ENCODE measurements around the gene FOXF1.

The FOXF1 gene

DNA sequence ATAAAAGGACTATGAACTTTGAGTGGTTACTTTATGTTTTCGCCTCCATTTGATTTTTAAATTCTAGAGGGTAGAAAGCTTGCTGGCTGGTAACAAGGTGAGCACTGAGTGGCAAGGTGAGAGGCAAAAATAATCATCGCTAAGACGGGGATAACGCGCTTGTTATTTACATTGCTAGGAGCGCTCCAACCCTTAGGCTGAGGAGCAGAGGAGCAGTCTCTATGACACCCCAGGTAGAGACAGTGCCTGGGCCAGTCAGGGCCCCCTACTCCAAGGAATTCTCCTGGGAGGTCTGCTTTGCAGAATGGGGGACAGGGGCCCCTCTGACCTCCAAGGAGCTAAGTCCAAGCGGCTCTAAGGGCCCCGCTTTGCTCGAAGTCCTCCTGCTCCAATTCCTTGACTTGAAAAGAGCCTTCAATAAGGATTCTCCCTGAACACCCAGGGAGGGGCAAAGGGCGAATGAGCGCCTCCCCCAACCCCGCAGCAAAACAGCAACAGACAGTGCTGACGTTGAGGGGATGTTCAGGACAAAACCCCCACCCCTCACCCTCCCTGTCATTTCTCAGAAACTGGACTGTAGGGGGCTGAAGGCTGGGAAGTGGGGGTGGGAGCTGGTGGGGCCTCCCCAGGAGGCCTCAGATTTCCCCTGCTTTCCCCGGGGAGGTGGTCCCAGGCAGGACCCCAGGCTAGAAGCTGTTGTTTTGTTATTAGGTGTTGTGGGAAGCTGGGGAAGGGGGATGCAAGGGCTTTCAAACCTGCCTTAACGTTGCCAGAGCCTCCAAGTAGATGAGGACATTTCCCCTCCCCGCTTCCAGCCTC lies 10.2 kb upstream of the FOXF1 start:
- H3K4me3 ChIP-seq (ENCODE audit: low read depth, low read length), result no peak overlapping the region
- TF ChIP-seq, protein P1, sequence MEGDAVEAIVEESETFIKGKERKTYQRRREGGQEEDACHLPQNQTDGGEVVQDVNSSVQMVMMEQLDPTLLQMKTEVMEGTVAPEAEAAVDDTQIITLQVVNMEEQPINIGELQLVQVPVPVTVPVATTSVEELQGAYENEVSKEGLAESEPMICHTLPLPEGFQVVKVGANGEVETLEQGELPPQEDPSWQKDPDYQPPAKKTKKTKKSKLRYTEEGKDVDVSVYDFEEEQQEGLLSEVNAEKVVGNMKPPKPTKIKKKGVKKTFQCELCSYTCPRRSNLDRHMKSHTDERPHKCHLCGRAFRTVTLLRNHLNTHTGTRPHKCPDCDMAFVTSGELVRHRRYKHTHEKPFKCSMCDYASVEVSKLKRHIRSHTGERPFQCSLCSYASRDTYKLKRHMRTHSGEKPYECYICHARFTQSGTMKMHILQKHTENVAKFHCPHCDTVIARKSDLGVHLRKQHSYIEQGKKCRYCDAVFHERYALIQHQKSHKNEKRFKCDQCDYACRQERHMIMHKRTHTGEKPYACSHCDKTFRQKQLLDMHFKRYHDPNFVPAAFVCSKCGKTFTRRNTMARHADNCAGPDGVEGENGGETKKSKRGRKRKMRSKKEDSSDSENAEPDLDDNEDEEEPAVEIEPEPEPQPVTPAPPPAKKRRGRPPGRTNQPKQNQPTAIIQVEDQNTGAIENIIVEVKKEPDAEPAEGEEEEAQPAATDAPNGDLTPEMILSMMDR (IDR thresholded peaks at IDR 0.05; ENCODE audit: low read depth, low read length, missing control alignments), result no peak
- no peak for DNase-seq (ENCODE audit: low read depth)

- DNase-seq (ENCODE audit: low read depth), result no peak
- TF ChIP-seq, protein P1 (IDR thresholded peaks at IDR 0.05; ENCODE audit: low read depth, low read length, missing control alignments), result no peak
Observed at GRCh38 chr16:86500708-86501510, 9.4 kb upstream of the FOXF1 start.

GRCh38 chr16:86501989-86502855 lies 8.1 kb upstream of the FOXF1 start:
- no peak overlapping the region for H3K4me3 ChIP-seq (ENCODE audit: low read depth, low read length)
- no peak for DNase-seq (ENCODE audit: low read depth)
- TF ChIP-seq, protein P1 (IDR thresholded peaks at IDR 0.05; ENCODE audit: low read depth, low read length, missing control alignments), result no peak

More at GRCh38 chr16:86500708-86501510, 9.4 kb upstream of the FOXF1 start:
- H3K4me3 ChIP-seq (ENCODE audit: low read depth, low read length), result no peak overlapping the region

GRCh38 chr16:86502856-86503748 lies 7.2 kb upstream of the FOXF1 start:
- no peak overlapping the region for H3K4me3 ChIP-seq (ENCODE audit: low read depth, low read length)
- no peak for DNase-seq (ENCODE audit: low read depth)
- TF ChIP-seq, protein P1 (IDR thresholded peaks at IDR 0.05; ENCODE audit: low read depth, low read length, missing control alignments), result no peak

GRCh38 chr16:86503830-86504229 lies 6.5 kb upstream of the FOXF1 start:
- H3K4me3 ChIP-seq (ENCODE audit: low read depth, low read length), result no peak overlapping the region
- DNase-seq (ENCODE audit: low read depth), result no peak
- TF ChIP-seq, protein P1 (IDR thresholded peaks at IDR 0.05; ENCODE audit: low read depth, low read length, missing control alignments), result no peak

All from GM12864 (cell line).